K562 (cell line): ENCODE results near the gene CYS1. TPM values are rescaled to one million over a fixed set of nuclear protein-coding genes. Genes with fewer than 3 reads are reported as not detected.

ENCODE experiments used
- ATAC-seq: fragments of 200-7000 bp; cut with Tn5 transposase; 3 replicates; pipeline ENCODE4 v1.9.1; 2020; ENCODE audit warnings: moderate library complexity
- BruUV-seq: library from RNA; stranded (reverse); fragments of 400-500 nt; replicated peaks from 2 replicates; lab custom pipeline; 2021; lab: Mats Ljungman, UMichigan
- CTCF ChIA-PET: fragments of 300-600 bp; formaldehyde crosslinking; extraction: SDS; loops from one replicate; lab custom pipeline; 2021; ENCODE audit warnings: low intra/inter-chr PET ratio; lab: Yijun Ruan, JAX
- POLR2A ChIA-PET: fragments of 300-600, 350-650 bp; sonication (Branson Sonifier 250); formaldehyde crosslinking; extraction: SDS; loops from one replicate; lab custom pipeline; 2021; ENCODE audit warnings: antibody characterized with exemption, inconsistent platforms; lab: Yijun Ruan, JAX
- DNase-seq, 4 experiments: peaks; one replicate each; pipeline versions ENCODE4 v3.0.0 to v3.0.0-alpha.2; 2011 to 2018; ENCODE audit warnings: low spot score in 3 of 4, mixed read lengths in 3 of 4; ENCODE audit errors: extremely low read depth in 1 of 4
- FAIRE-seq: peaks from 2 replicates; lab custom pipeline; 2011; peaks lifted over from hg19 to GRCh38; lab: Jason Lieb, UNC
- H2AFZ ChIP-seq: 2 replicates; pipeline ENCODE4 v1.6.0; 2011; ENCODE audit warnings: low read depth, low read length, control low read depth, inconsistent platforms
- H3K27ac ChIP-seq: fragments of 200-600 bp; 3 replicates; pipeline ENCODE4 v1.8.0; 2011; ENCODE audit warnings: low read depth, mild to moderate bottlenecking, control low read depth, inconsistent platforms, low read length, moderate library complexity, mixed read lengths; ENCODE audit errors: extremely low read depth
- H3K27me3 ChIP-seq, 2 experiments: fragments of 300-600 bp in 1 of 2; 2 replicates in 1 of 2; 3 replicates in 1 of 2; pipeline versions ENCODE4 v1.6.0 to v1.8.0; 2011; ENCODE audit warnings: inconsistent platforms in 2 of 2, low read length in 2 of 2, mild to moderate bottlenecking in 1 of 2, mixed read lengths in 1 of 2, moderate library complexity in 1 of 2; ENCODE audit not compliant: control insufficient read depth in 2 of 2, insufficient read depth in 2 of 2
- H3K36me3 ChIP-seq: fragments of 300-600 bp; 3 replicates; pipeline ENCODE4 v1.8.0; 2011; ENCODE audit warnings: mild to moderate bottlenecking, low read length, inconsistent platforms; ENCODE audit not compliant: control insufficient read depth, insufficient read depth
- H3K4me1 ChIP-seq, 2 experiments: fragments of 200-600 bp in 1 of 2; replicated peaks in 1 of 2; 2 replicates in 1 of 2; 3 replicates in 1 of 2; pipeline versions ENCODE4 v1.5.1 to v1.8.0; 2011; ENCODE audit warnings: inconsistent platforms in 2 of 2, low read length in 2 of 2, mild to moderate bottlenecking in 1 of 2, mixed read lengths in 1 of 2, moderate library complexity in 1 of 2; ENCODE audit not compliant: control insufficient read depth in 2 of 2, insufficient read depth in 2 of 2
- H3K4me2 ChIP-seq: 2 replicates; pipeline ENCODE4 v1.6.1; 2011; ENCODE audit warnings: low read length, control low read depth, inconsistent platforms, mixed read lengths; ENCODE audit not compliant: insufficient read depth
- H3K4me3 ChIP-seq: fragments of 200-600 bp; sonication (generic), shearing (Covaris generic); 2 replicates; pipeline ENCODE4 v1.5.1; 2016; ENCODE audit warnings: control low read depth, inconsistent platforms
- H3K79me2 ChIP-seq: fragments of 200-600 bp; 3 replicates; pipeline ENCODE4 v1.8.0; 2011; ENCODE audit warnings: low read length, inconsistent platforms; ENCODE audit not compliant: control insufficient read depth, insufficient read depth
- H3K9ac ChIP-seq, 2 experiments: 2 replicates each; pipeline versions ENCODE4 v1.6.0 to v1.6.1; 2011; ENCODE audit warnings: low read depth in 2 of 2, low read length in 2 of 2, control low read depth in 1 of 2, inconsistent platforms in 1 of 2, mild to moderate bottlenecking in 1 of 2, mixed read lengths in 1 of 2; ENCODE audit not compliant: insufficient read depth in 1 of 2
- H3K9me1 ChIP-seq: one replicate; pipeline ENCODE4 v1.6.0; 2011; ENCODE audit warnings: inconsistent platforms, mild to moderate bottlenecking, low read length, moderate library complexity; ENCODE audit not compliant: control insufficient read depth, insufficient read depth
- H3K9me3 ChIP-seq: replicated peaks from 2 replicates; pipeline ENCODE4 v1.5.1; 2011; ENCODE audit warnings: low read depth, low read length, inconsistent platforms; ENCODE audit not compliant: control insufficient read depth, insufficient read depth
- H4K20me1 ChIP-seq: replicated peaks from 2 replicates; pipeline ENCODE4 v1.6.1; 2011; ENCODE audit warnings: low read length, inconsistent platforms, mixed read lengths; ENCODE audit not compliant: control insufficient read depth, insufficient read depth
- AFF1 ChIP-seq, 2 experiments: fragments of 450-650 bp; IDR thresholded peaks; 2 replicates each; pipeline ENCODE4 v1.6.1; 2018; ENCODE audit warnings: mild to moderate bottlenecking in 2 of 2, low read depth in 1 of 2; ENCODE audit not compliant: partially characterized antibody in 2 of 2
- BRD4 ChIP-seq: fragments of 200-600 bp; sonication (generic); IDR thresholded peaks from 2 replicates; pipeline ENCODE4 v1.6.1; 2017; ENCODE audit warnings: inconsistent platforms
- CGGBP1 ChIP-seq: fragments of 250-450 bp; sonication (Bioruptor Pico); IDR thresholded peaks from 2 replicates; pipeline ENCODE4 v1.9.0; 2021; ENCODE audit warnings: mild to moderate bottlenecking
- FOXK1 ChIP-seq: sonication (generic); formaldehyde crosslinking; IDR thresholded peaks from 2 replicates; pipeline ENCODE4 v1.8.0; 2022; ENCODE audit warnings: missing genetic modification reagents, mild to moderate bottlenecking, borderline replicate concordance
- HIVEP1 ChIP-seq: fragments of 250-450 bp; sonication (Bioruptor Pico); IDR thresholded peaks from 2 replicates; pipeline ENCODE4 v1.4.0; 2020; ENCODE audit warnings: mild to moderate bottlenecking
- NFIX ChIP-seq: fragments of 250-450 bp; sonication (Bioruptor Pico); IDR thresholded peaks from 2 replicates; pipeline ENCODE4 v1.4.0; 2020; ENCODE audit warnings: low read depth, mild to moderate bottlenecking, moderate library complexity
- POLR2B ChIP-seq: fragments of 450-650 bp; IDR thresholded peaks from 2 replicates; pipeline ENCODE4 v1.6.1; 2018; ENCODE audit warnings: low read depth; ENCODE audit not compliant: partially characterized antibody
- PURB ChIP-seq: sonication (generic); formaldehyde crosslinking; IDR thresholded peaks from 2 replicates; pipeline ENCODE4 v1.9.0; 2021; ENCODE audit warnings: low read depth, mild to moderate bottlenecking, missing genetic modification reagents
- RUNX1 ChIP-seq: sonication (generic); IDR thresholded peaks from 2 replicates; pipeline ENCODE4 v1.6.1; 2016; ENCODE audit warnings: antibody characterized with exemption, low read depth
- SAP30 ChIP-seq: fragments of 200-600 bp; sonication (generic); IDR thresholded peaks from 2 replicates; pipeline ENCODE4 v1.6.1; 2012; ENCODE audit warnings: borderline replicate concordance, low read depth, mild to moderate bottlenecking, moderate library complexity, low read length, control low read depth, inconsistent platforms; ENCODE audit not compliant: insufficient read depth, poor library complexity, severe bottlenecking
- ZNF239 ChIP-seq: fragments of 250-450 bp; sonication (Bioruptor Pico); IDR thresholded peaks from 2 replicates; pipeline ENCODE4 v1.4.0; 2020; ENCODE audit warnings: mild to moderate bottlenecking
- WGBS: fragments of 100-300 bp; shearing (Covaris generic); methylation state at CpG from one replicate; pipeline ENCODE4 v1.1.6; 2016; ENCODE audit warnings: low coverage, mixed read lengths; ENCODE audit not compliant: insufficient coverage; ENCODE audit errors: missing lambda C conversion rate; 5-methylcytosine and 5-hydroxymethylcytosine counted together
- in situ Hi-C: fragments of 300-500 bp; cut with MboI; formaldehyde crosslinking; loops from 4 replicates; pipeline ENCODE4 v1.15.0; 2018; ENCODE audit warnings: inconsistent platforms, mixed read lengths
- intact Hi-C: fragments of 100-400 bp; cut with micrococcal nuclease; formaldehyde crosslinking; loops from 2 replicates; pipeline ENCODE4 v1.14.2; 2022
- polyA plus RNA-seq, 8 experiments: library from polyadenylated mRNA; depleted of rRNA in 4 of 8; stranded (reverse) in 5 of 8; unstranded in 3 of 8; fragments of >200 nt; fragmentation: Nextera tagmentation in 2 of 8; fragmentation: Illumina TruSeq in 1 of 8; extraction: Ambion mirVana in 2 of 8; extraction: Trizol in 1 of 8; gene quantifications; 2 replicates each; pipeline versions ENCODE4 v1.2.1 to v1.2.3, GENCODE V29; 2011 to 2014; ENCODE audit warnings: inconsistent platforms in 1 of 8, missing spikeins in 1 of 8
- total RNA-seq, 7 experiments: library from RNA; depleted of rRNA in 6 of 7; stranded (reverse); fragments of >200 nt in 6 of 7; fragmentation: Illumina TruSeq in 2 of 7; extraction: Trizol in 2 of 7; gene quantifications; 2 replicates each; pipeline versions ENCODE4 v1.2.1 to v1.2.3, GENCODE V29; 2011 to 2021; ENCODE audit warnings: low replicate concordance in 1 of 7
- TF ChIP-seq, protein P1 (sequence below): fragments of 450-650 bp; IDR thresholded peaks from 2 replicates; pipeline ENCODE4 v1.6.1; 2017; ENCODE audit warnings: antibody characterized with exemption, mild to moderate bottlenecking

Gene CYS1
- total and polyA plus RNA-seq, 9 of the 15 experiments (the other 6 are each of a cell fraction or from before 2014, with no cell fraction given), result 0.11 to 0.13 TPM; not detected in 7

DNA sequence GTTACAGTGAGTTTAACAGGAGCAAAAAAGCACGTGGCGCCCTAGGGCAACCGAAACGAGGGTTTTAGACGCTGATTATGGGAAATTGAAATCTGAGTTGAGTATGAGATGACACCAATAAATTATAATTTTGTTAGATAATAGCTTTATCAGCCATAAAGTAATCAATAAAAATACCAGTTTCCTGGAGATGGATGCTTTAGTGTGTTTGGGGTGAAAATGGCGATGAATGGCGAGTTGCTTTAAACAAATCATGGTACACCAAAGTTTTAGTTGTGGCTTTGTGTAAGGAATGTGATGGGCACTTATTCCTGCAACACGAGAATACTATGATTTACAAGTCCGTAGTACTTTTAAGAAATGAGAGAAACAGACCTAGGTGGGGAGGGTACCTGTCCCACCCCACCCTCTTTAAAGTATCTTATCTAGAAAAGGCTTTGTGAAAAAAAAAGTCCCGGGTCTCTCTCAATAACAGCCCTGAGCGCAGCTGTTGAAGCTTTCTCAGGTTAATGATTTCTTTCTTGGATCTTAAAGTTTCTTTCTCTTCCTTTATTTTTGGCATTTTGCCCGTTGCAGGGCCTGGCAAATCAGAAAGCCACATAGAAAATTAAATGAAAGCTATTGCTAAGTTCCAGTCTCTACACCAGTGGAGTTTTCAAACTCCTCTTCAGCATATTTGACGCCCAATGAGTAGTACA, 40.8 kb upstream of the CYS1 start:
- in situ Hi-C loops (loop anchor here (5.0 kb wide), 1 partner anchor 316 kb away; no protein-coding TSS in a partner anchor), intact Hi-C loops (loop anchor here (5.0 kb wide), 1 partner anchor 181 kb away; the partner anchor contains the start of gene HPCAL1)
- no peak for FAIRE-seq
- DNase-seq, result peak in 2 of 4 experiments; percentile 19 to 53
- CTCF ChIA-PET, result no interaction called here
- no TSS peak for BruUV-seq
- H2AFZ ChIP-seq, result peak overlapping the region; percentile 87
- H3K9ac ChIP-seq, result peak overlapping the region; percentile 100
- H3K36me3 ChIP-seq, result peaks cover 30% of the 10 kb centered on the region
- H3K4me1 ChIP-seq, result peaks cover 21 to 29% of the 10 kb centered on the region in 2 experiments
- no peaks in the 10 kb centered on the region for H3K27me3 ChIP-seq
- H3K9me1 ChIP-seq, result no peaks in the 10 kb centered on the region
- peak overlapping the region; percentile 95 for H3K4me2 ChIP-seq
- POLR2A ChIA-PET, result interaction anchor here (0.6 to 1.5 kb wide), 8 partner anchors 9 to 565 kb away, joined by 3 to 5 read pairs (median 4); no protein-coding TSS in a partner anchor
- peaks cover 70% of the 10 kb centered on the region for H3K79me2 ChIP-seq
- H3K4me3 ChIP-seq, result peak overlapping the region; percentile 84
- H3K9me3 ChIP-seq, result no peaks in the 10 kb centered on the region
- no peak for ATAC-seq
- H3K27ac ChIP-seq, result peak overlapping the region; percentile 99
- WGBS, result under 1% methylated on average over 13 of the region's 13 CpGs
- no peaks in the 10 kb centered on the region; the same call in 1 of the 2 replicates for H4K20me1 ChIP-seq
- TF ChIP-seq CGGBP1 (no peak), HIVEP1 (CRISPR knock-in tag) (no peak), BRD4 (peak; percentile 6; the same call in 1 of the 2 replicates), ZNF239 (CRISPR knock-in tag) (no peak), POLR2B (no peak), FOXK1 (CRISPR knock-in tag) (no peak), NFIX (CRISPR knock-in tag) (0 out of 2 replicates have a peak, but pooled peaks have one; percentile 23), AFF1 (IDR thresholded peaks at IDR 0.05; ENCODE audit: low read depth in 1 of 2, partially characterized antibody in 2 of 2) (peak in 1 of 2 experiments; percentile 18), PURB (CRISPR knock-in tag) (no peak), RUNX1 (no peak), SAP30 (peak; percentile 35)
- TF ChIP-seq, protein P1, sequence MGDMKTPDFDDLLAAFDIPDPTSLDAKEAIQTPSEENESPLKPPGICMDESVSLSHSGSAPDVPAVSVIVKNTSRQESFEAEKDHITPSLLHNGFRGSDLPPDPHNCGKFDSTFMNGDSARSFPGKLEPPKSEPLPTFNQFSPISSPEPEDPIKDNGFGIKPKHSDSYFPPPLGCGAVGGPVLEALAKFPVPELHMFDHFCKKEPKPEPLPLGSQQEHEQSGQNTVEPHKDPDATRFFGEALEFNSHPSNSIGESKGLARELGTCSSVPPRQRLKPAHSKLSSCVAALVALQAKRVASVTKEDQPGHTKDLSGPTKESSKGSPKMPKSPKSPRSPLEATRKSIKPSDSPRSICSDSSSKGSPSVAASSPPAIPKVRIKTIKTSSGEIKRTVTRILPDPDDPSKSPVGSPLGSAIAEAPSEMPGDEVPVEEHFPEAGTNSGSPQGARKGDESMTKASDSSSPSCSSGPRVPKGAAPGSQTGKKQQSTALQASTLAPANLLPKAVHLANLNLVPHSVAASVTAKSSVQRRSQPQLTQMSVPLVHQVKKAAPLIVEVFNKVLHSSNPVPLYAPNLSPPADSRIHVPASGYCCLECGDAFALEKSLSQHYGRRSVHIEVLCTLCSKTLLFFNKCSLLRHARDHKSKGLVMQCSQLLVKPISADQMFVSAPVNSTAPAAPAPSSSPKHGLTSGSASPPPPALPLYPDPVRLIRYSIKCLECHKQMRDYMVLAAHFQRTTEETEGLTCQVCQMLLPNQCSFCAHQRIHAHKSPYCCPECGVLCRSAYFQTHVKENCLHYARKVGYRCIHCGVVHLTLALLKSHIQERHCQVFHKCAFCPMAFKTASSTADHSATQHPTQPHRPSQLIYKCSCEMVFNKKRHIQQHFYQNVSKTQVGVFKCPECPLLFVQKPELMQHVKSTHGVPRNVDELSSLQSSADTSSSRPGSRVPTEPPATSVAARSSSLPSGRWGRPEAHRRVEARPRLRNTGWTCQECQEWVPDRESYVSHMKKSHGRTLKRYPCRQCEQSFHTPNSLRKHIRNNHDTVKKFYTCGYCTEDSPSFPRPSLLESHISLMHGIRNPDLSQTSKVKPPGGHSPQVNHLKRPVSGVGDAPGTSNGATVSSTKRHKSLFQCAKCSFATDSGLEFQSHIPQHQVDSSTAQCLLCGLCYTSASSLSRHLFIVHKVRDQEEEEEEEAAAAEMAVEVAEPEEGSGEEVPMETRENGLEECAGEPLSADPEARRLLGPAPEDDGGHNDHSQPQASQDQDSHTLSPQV, result peak; percentile 65
